GM12878 (cell line): ENCODE data around the gene FBXL16. TPM values are rescaled to one million over a fixed set of nuclear protein-coding genes. Genes with fewer than 3 reads are reported as not detected.

Experiments used
- ATAC-seq: fragments of 200-7000 bp; cut with Tn5 transposase; 3 replicates; pipeline ENCODE4 v1.9.1; 2020; ENCODE audit warnings: mild to moderate bottlenecking, moderate library complexity
- BruUV-seq: library from RNA; stranded (reverse); fragments of 400-500 nt; replicated peaks from 2 replicates; lab custom pipeline; 2021; lab: Mats Ljungman, UMichigan
- CTCF ChIA-PET: fragments of 300-600 bp; sonication (Branson Sonifier 250); formaldehyde crosslinking; extraction: SDS; loops from one replicate; lab custom pipeline; 2021; ENCODE audit warnings: inconsistent platforms; lab: Yijun Ruan, JAX
- POLR2A ChIA-PET: fragments of 350-600 bp; formaldehyde crosslinking; extraction: SDS; loops from one replicate; lab custom pipeline; 2021; ENCODE audit warnings: inconsistent platforms; lab: Charles Lee
- RAD21 ChIA-PET: fragments of 300-600 bp; sonication (Branson Sonifier 250); formaldehyde crosslinking; loops from one replicate; lab custom pipeline; 2023; ENCODE audit warnings: antibody characterized with exemption; ENCODE audit not compliant: unreplicated experiment; lab: Charles Lee
- SMC1A ChIA-PET: fragments of 300-600 bp; sonication (Branson Sonifier 250); formaldehyde crosslinking; loops from one replicate; lab custom pipeline; 2023; ENCODE audit not compliant: unreplicated experiment, uncharacterized antibody; lab: Charles Lee
- DNase-seq: peaks from one replicate; pipeline ENCODE4 v3.0.0-alpha.2; 2011; ENCODE audit warnings: low read depth, low spot score
- FAIRE-seq: peaks from 3 replicates; lab custom pipeline; 2011; peaks lifted over from hg19 to GRCh38; lab: Jason Lieb, UNC
- H2AFZ ChIP-seq: 2 replicates; pipeline ENCODE4 v1.6.0; 2011; ENCODE audit warnings: low read depth, low read length, control low read depth; ENCODE audit not compliant: control insufficient read depth
- H3K27ac ChIP-seq: 2 replicates; pipeline ENCODE4 v1.5.1; 2011; ENCODE audit warnings: control low read depth; ENCODE audit not compliant: control insufficient read depth, insufficient read depth
- H3K27me3 ChIP-seq, 2 experiments: replicated peaks in 1 of 2; 2 replicates each; pipeline versions ENCODE4 v1.6.0 to v1.6.1; 2011; ENCODE audit warnings: low read length in 1 of 2; ENCODE audit not compliant: control insufficient read depth in 2 of 2, insufficient read depth in 2 of 2
- H3K36me3 ChIP-seq, 2 experiments: 2 replicates each; pipeline ENCODE4 v1.5.1; 2011; ENCODE audit warnings: low read length in 1 of 2; ENCODE audit not compliant: control insufficient read depth in 2 of 2, insufficient read depth in 2 of 2
- H3K4me1 ChIP-seq: 2 replicates; pipeline ENCODE4 v1.6.1; 2011; ENCODE audit warnings: mild to moderate bottlenecking, low read length, moderate library complexity, mixed read lengths; ENCODE audit not compliant: control insufficient read depth, insufficient read depth
- H3K4me2 ChIP-seq: 2 replicates; pipeline ENCODE4 v1.6.0; 2011; ENCODE audit warnings: control low read depth; ENCODE audit not compliant: control insufficient read depth, insufficient read depth
- H3K4me3 ChIP-seq: fragments of 200-600 bp; sonication (generic); 2 replicates; pipeline ENCODE4 v1.5.1; 2016
- H3K79me2 ChIP-seq: 2 replicates; pipeline ENCODE4 v1.6.0; 2011; ENCODE audit warnings: low read length; ENCODE audit not compliant: control insufficient read depth, insufficient read depth
- H3K9ac ChIP-seq: 2 replicates; pipeline ENCODE4 v1.8.0; 2011; ENCODE audit warnings: low read length, control low read depth, mixed read lengths; ENCODE audit not compliant: control insufficient read depth, insufficient read depth
- H3K9me3 ChIP-seq: replicated peaks from 3 replicates; pipeline ENCODE4 v1.5.1; 2011; ENCODE audit warnings: mild to moderate bottlenecking, low read length; ENCODE audit not compliant: control insufficient read depth, insufficient read depth
- H4K20me1 ChIP-seq: 2 replicates; pipeline ENCODE4 v1.6.0; 2011; ENCODE audit not compliant: control insufficient read depth, insufficient read depth
- BMI1 ChIP-seq: fragments of 450-650 bp; IDR thresholded peaks from 2 replicates; pipeline ENCODE4 v1.6.1; 2016; ENCODE audit warnings: mild to moderate bottlenecking, moderate library complexity, borderline replicate concordance
- CBFB ChIP-seq: IDR thresholded peaks from 2 replicates; pipeline ENCODE4 v1.6.1; 2016; ENCODE audit warnings: antibody characterized with exemption, low read depth
- MTA2 ChIP-seq: fragments of 450-650 bp; IDR thresholded peaks from 2 replicates; pipeline ENCODE4 v1.6.1; 2016; ENCODE audit warnings: low read depth, mild to moderate bottlenecking, moderate library complexity
- PML ChIP-seq: IDR thresholded peaks from 2 replicates; pipeline ENCODE4 v1.6.1; 2012; ENCODE audit warnings: low read length, inconsistent platforms
- YY1 ChIP-seq: IDR thresholded peaks from 2 replicates; pipeline ENCODE4 v1.6.1; 2011; ENCODE audit warnings: low read depth, mild to moderate bottlenecking, low read length
- ZNF622 ChIP-seq: fragments of 450-650 bp; IDR thresholded peaks from 2 replicates; pipeline ENCODE4 v1.6.1; 2017; ENCODE audit warnings: mild to moderate bottlenecking, inconsistent platforms
- WGBS: methylation state at CpG from one replicate; pipeline ENCODE4 v1.1.6; 2016; ENCODE audit warnings: low lambda C conversion rate; ENCODE audit not compliant: insufficient replicate concordance, insufficient coverage; ENCODE audit errors: missing lambda C conversion rate; 5-methylcytosine and 5-hydroxymethylcytosine counted together
- in situ Hi-C: fragments of 300-500 bp; cut with MboI; formaldehyde crosslinking; loops from 9 replicates; pipeline ENCODE4 v1.14.3; 2018; ENCODE audit warnings: mixed read lengths
- intact Hi-C: fragments of 100-400 bp; cut with micrococcal nuclease; formaldehyde crosslinking; loops from one replicate; pipeline ENCODE4 v1.14.2; 2022; ENCODE audit not compliant: unreplicated experiment
- polyA plus RNA-seq, 11 experiments: library from polyadenylated mRNA; depleted of rRNA in 4 of 11; unstranded in 6 of 11; stranded (reverse) in 5 of 11; fragments of >200 nt; fragmentation: Nextera tagmentation in 4 of 11; fragmentation: Illumina TruSeq in 1 of 11; extraction: Ambion mirVana in 4 of 11; extraction: Trizol in 1 of 11; gene quantifications; 1 replicate in 1 of 11; 2 replicates in 10 of 11; pipeline versions ENCODE4 v1.2.1 to v1.2.3, GENCODE V29; 2011 to 2016; ENCODE audit warnings: inconsistent platforms in 2 of 11, missing spikeins in 2 of 11, low read depth in 1 of 11
- total RNA-seq, 4 experiments: library from RNA; depleted of rRNA in 3 of 4; stranded (reverse); fragments of >200 nt in 3 of 4; fragmentation: Illumina TruSeq in 1 of 4; extraction: Trizol in 1 of 4; gene quantifications; 2 replicates each; pipeline versions ENCODE4 v1.2.1 to v1.2.3, GENCODE V29; 2013 to 2021
- TF ChIP-seq, protein P1 (sequence below): fragments of 450-650 bp; IDR thresholded peaks from 2 replicates; pipeline ENCODE4 v1.6.1; 2017; ENCODE audit warnings: antibody characterized with exemption, mild to moderate bottlenecking, moderate library complexity
- TF ChIP-seq, protein P2 (sequence below): fragments of 150-350 bp; IDR thresholded peaks from 2 replicates; pipeline ENCODE4 v1.6.1; 2016; ENCODE audit warnings: low read depth, low read length

Gene FBXL16
- total and polyA plus RNA-seq, 10 of the 15 experiments (the other 5 are each of a cell fraction or from before 2014, with no cell fraction given) = 0.13 to 1.4 (median 0.24) TPM

DNA sequence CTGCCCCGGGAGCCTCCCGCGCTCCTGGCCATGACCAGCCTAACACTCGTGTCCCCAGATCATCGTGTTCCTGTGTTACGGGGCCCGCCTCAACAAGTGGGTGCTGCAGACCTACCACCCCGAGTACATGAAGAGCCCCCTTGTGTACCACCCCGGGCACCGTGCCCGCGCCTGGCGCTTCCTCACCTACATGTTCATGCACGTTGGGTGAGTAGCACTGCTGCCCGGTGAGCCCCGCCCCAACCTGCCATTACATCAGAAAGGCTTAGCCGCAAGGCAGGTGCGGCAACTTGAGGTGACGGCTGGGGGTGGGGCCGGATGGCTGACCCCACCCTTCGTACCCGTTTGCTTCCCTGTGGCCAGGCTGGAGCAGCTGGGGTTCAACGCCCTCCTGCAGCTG, 28.7 kb downstream of the FBXL16 start:
- TF ChIP-seq, protein P1, sequence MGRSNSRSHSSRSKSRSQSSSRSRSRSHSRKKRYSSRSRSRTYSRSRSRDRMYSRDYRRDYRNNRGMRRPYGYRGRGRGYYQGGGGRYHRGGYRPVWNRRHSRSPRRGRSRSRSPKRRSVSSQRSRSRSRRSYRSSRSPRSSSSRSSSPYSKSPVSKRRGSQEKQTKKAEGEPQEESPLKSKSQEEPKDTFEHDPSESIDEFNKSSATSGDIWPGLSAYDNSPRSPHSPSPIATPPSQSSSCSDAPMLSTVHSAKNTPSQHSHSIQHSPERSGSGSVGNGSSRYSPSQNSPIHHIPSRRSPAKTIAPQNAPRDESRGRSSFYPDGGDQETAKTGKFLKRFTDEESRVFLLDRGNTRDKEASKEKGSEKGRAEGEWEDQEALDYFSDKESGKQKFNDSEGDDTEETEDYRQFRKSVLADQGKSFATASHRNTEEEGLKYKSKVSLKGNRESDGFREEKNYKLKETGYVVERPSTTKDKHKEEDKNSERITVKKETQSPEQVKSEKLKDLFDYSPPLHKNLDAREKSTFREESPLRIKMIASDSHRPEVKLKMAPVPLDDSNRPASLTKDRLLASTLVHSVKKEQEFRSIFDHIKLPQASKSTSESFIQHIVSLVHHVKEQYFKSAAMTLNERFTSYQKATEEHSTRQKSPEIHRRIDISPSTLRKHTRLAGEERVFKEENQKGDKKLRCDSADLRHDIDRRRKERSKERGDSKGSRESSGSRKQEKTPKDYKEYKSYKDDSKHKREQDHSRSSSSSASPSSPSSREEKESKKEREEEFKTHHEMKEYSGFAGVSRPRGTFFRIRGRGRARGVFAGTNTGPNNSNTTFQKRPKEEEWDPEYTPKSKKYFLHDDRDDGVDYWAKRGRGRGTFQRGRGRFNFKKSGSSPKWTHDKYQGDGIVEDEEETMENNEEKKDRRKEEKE = no peak
- no peak for TF ChIP-seq YY1
- no peak for FAIRE-seq
- intact Hi-C loops (no loop called here), in situ Hi-C loops (no loop called here)
- ChIA-PET CTCF (no interaction called here), POLR2A (no interaction called here), SMC1A (no interaction called here), RAD21 (no interaction called here)
- Histone ChIP-seq H3K4me2 (no peak overlapping the region), H3K27ac (no peak overlapping the region), H3K36me3 (peaks cover 0 to 8% of the 10 kb centered on the region in 2 experiments; a peak in 2 of 4 replicates), H3K79me2 (peaks cover 14% of the 10 kb centered on the region), H2AFZ (no peak overlapping the region), H3K27me3 (no peaks in the 10 kb centered on the region), H4K20me1 (peaks cover 6% of the 10 kb centered on the region; the same call in 1 of the 2 replicates), H3K9ac (no peak overlapping the region), H3K9me3 (no peaks in the 10 kb centered on the region), H3K4me3 (no peak overlapping the region), H3K4me1 (peaks cover 7% of the 10 kb centered on the region)
- no peak for ATAC-seq
- 69% methylated on average over 23 of the region's 23 CpGs for WGBS
- BruUV-seq = no TSS peak
- no peak for DNase-seq

DNA sequence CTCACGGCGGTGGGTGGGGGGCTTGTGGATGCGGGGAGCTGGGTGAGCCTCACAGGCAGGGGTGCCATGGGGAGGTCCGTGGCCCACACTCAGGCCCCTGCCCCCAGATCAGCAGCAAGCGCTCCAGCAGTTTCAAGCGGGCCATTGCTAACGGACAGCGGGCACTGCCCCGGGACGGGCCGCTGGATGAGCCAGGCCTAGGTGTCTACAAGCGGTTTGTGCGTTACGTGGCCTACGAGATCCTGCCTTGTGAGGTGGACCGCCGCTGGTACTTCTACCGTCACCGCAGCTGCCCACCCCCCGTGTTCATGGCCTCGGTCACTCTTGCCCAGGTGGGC, 29.1 kb downstream of the FBXL16 start:
- peaks cover 12% of the 10 kb centered on the region for H3K79me2 ChIP-seq
- in situ Hi-C loops (no loop called here), intact Hi-C loops (no loop called here)
- H3K27ac ChIP-seq = no peak overlapping the region
- no peak overlapping the region for H3K9ac ChIP-seq
- peaks cover 0 to 6% of the 10 kb centered on the region in 2 experiments; a peak in 2 of 4 replicates for H3K36me3 ChIP-seq
- no peaks in the 10 kb centered on the region for H3K9me3 ChIP-seq
- H3K4me3 ChIP-seq = no peak overlapping the region
- no TSS peak for BruUV-seq
- H3K27me3 ChIP-seq = no peaks in the 10 kb centered on the region
- ChIA-PET SMC1A (no interaction called here), POLR2A (no interaction called here), CTCF (interaction anchor here (0.7 kb wide), 1 partner anchor 535 kb away, joined by 3 read pairs; no protein-coding TSS in a partner anchor), RAD21 (no interaction called here)
- H2AFZ ChIP-seq = no peak overlapping the region
- H3K4me2 ChIP-seq = no peak overlapping the region
- FAIRE-seq (no peak), ATAC-seq (no peak), DNase-seq (no peak)
- peaks cover 5% of the 10 kb centered on the region; the same call in 1 of the 2 replicates for H4K20me1 ChIP-seq
- H3K4me1 ChIP-seq = peaks cover 3% of the 10 kb centered on the region
- WGBS = 92% methylated on average over 20 of the region's 21 CpGs
- TF ChIP-seq PML (no peak), ZNF622 (no peak), MTA2 (no peak), CBFB (no peak), BMI1 (no peak)
- TF ChIP-seq, protein P2, sequence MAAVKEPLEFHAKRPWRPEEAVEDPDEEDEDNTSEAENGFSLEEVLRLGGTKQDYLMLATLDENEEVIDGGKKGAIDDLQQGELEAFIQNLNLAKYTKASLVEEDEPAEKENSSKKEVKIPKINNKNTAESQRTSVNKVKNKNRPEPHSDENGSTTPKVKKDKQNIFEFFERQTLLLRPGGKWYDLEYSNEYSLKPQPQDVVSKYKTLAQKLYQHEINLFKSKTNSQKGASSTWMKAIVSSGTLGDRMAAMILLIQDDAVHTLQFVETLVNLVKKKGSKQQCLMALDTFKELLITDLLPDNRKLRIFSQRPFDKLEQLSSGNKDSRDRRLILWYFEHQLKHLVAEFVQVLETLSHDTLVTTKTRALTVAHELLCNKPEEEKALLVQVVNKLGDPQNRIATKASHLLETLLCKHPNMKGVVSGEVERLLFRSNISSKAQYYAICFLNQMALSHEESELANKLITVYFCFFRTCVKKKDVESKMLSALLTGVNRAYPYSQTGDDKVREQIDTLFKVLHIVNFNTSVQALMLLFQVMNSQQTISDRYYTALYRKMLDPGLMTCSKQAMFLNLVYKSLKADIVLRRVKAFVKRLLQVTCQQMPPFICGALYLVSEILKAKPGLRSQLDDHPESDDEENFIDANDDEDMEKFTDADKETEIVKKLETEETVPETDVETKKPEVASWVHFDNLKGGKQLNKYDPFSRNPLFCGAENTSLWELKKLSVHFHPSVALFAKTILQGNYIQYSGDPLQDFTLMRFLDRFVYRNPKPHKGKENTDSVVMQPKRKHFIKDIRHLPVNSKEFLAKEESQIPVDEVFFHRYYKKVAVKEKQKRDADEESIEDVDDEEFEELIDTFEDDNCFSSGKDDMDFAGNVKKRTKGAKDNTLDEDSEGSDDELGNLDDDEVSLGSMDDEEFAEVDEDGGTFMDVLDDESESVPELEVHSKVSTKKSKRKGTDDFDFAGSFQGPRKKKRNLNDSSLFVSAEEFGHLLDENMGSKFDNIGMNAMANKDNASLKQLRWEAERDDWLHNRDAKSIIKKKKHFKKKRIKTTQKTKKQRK = no peak
